Activated CD8-positive, alpha-beta T cell treated with anti-CD3 and anti-CD28 coated beads, Interleukin-2, amount 10 ng/mL, durations not matched to agents 7 days and 5 days (primary cell): ENCODE results near the gene PARD3. TPM values are rescaled to one million over a fixed set of nuclear protein-coding genes. Genes with fewer than 3 reads are reported as not detected.

ENCODE experiments used
- ATAC-seq: fragments of 150-1000 bp; cut with Tn5 transposase; one replicate; pipeline ENCODE4 v1.10.0; 2021; ENCODE audit warnings: moderate library complexity
- CTCF ChIA-PET: fragments of 350-600 bp; sonication (Branson Sonifier 250); formaldehyde crosslinking; loops from one replicate; lab custom pipeline; 2021; ENCODE audit warnings: antibody characterized with exemption; lab: Charles Lee
- POLR2A ChIA-PET: fragments of 350-600 bp; sonication (Branson Sonifier 250); formaldehyde crosslinking; loops from one replicate; lab custom pipeline; 2021; ENCODE audit warnings: antibody characterized with exemption; lab: Charles Lee
- DNase-seq: peaks from one replicate; pipeline ENCODE4 v3.0.0-alpha.2; 2020
- H3K27ac Mint-ChIP-seq: one replicate; pipeline ENCODE4 v1.8.0; 2021; ENCODE audit warnings: mild to moderate bottlenecking, mixed read lengths
- H3K27me3 Mint-ChIP-seq: one replicate; pipeline ENCODE4 v1.8.0; 2021; ENCODE audit warnings: low read depth, mixed read lengths
- H3K36me3 Mint-ChIP-seq: one replicate; pipeline ENCODE4 v1.8.0; 2021; ENCODE audit warnings: low read depth, mixed read lengths
- H3K4me1 Mint-ChIP-seq: one replicate; pipeline ENCODE4 v1.8.0; 2021; ENCODE audit warnings: low read depth, mixed read lengths
- H3K4me3 Mint-ChIP-seq: one replicate; pipeline ENCODE4 v1.8.0; 2021; ENCODE audit warnings: mild to moderate bottlenecking, mixed read lengths
- H3K9me3 Mint-ChIP-seq: one replicate; pipeline ENCODE4 v1.8.0; 2022; ENCODE audit warnings: mixed read lengths; ENCODE audit not compliant: insufficient read depth
- total RNA-seq, 2 experiments: library from RNA; stranded (reverse); gene quantifications; one replicate each; pipeline ENCODE4 v1.2.3, GENCODE V29; 2021

PARD3 gene
- total RNA-seq, 2 experiments from 2014 or later, result 0.63 to 0.68 TPM

DNA sequence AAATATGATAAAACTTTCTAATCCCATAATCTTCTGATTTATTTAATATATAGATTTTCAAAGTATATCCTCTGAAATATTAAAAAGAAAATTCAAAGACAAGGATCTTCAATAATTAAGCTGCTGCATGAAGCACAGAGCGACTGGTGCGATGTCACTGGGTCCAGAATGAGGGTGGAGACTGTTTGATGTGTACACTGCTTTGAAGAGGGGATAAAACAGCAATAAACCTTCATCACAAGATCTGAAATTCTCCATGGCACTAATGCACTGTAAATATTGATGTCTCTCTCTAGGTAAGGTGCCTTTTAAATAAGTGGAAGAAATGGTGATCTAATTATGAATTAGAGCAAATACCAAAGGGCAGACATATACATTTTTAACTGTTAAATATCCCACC, 337.8 kb downstream of the PARD3 start:
- H3K36me3 Mint-ChIP-seq, result no peaks in the 10 kb centered on the region
- H3K4me3 Mint-ChIP-seq, result no peak overlapping the region
- ChIA-PET POLR2A (no interaction called here), CTCF (no interaction called here)
- no peak for DNase-seq
- no peaks in the 10 kb centered on the region for H3K4me1 Mint-ChIP-seq
- no peaks in the 10 kb centered on the region for H3K9me3 Mint-ChIP-seq
- no peak for ATAC-seq
- no peaks in the 10 kb centered on the region for H3K27me3 Mint-ChIP-seq
- no peak overlapping the region for H3K27ac Mint-ChIP-seq

GRCh38 chr10:34476608-34477007, 338.5 kb downstream of the PARD3 start:
- no peak for DNase-seq
- Mint-ChIP-seq H3K36me3 (no peaks in the 10 kb centered on the region), H3K27ac (no peak overlapping the region), H3K9me3 (no peaks in the 10 kb centered on the region), H3K27me3 (no peaks in the 10 kb centered on the region), H3K4me3 (no peak overlapping the region), H3K4me1 (no peaks in the 10 kb centered on the region)
- POLR2A ChIA-PET, result no interaction called here
- CTCF ChIA-PET, result no interaction called here
- ATAC-seq, result no peak

DNA sequence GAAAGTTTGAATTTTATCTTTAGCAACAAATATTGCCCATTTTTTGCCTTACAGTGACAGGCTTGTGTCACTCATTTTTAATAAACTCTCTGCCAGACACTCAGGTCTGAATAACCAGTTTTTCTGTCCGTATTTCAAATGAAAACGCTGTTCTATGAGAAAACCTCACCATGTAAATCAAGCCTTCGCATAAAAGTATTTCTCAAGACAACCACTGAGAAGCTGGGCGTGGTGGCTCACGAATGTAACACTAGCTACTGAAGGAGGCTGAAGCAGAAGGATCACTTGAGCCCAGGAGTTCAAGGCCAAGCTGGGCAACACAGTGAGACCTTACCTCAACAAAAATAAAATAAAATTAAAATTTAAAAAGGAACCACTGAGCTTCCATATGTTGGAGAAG, 339.3 kb downstream of the PARD3 start:
- POLR2A ChIA-PET, result no interaction called here
- H3K4me1 Mint-ChIP-seq, result no peaks in the 10 kb centered on the region
- no peaks in the 10 kb centered on the region for H3K9me3 Mint-ChIP-seq
- H3K27me3 Mint-ChIP-seq, result no peaks in the 10 kb centered on the region
- ATAC-seq, result no peak
- H3K36me3 Mint-ChIP-seq, result no peaks in the 10 kb centered on the region
- no peak for DNase-seq
- CTCF ChIA-PET, result no interaction called here
- H3K4me3 Mint-ChIP-seq, result no peak overlapping the region
- H3K27ac Mint-ChIP-seq, result no peak overlapping the region

DNA sequence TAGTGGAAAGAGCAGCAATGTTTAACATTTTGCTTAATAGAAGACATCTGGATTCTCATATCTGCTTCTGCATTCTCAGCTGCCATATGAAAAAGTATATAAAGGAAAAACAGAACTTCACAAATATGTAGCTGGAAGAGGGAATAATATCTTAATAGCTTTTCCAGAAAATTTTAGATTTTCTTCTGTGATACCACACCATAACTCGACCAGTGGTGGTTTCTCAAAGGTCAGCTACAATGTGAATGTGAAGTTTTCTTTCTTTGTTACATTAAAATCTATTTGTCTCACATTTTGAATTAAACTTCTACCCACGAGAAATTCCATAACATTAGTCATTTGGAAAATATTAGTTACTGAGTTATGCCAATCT, 339.8 kb downstream of the PARD3 start:
- no peak overlapping the region for H3K27ac Mint-ChIP-seq
- POLR2A ChIA-PET, result no interaction called here
- H3K4me1 Mint-ChIP-seq, result no peaks in the 10 kb centered on the region
- no peak overlapping the region for H3K4me3 Mint-ChIP-seq
- ATAC-seq, result no peak
- DNase-seq, result no peak
- H3K27me3 Mint-ChIP-seq, result no peaks in the 10 kb centered on the region
- H3K9me3 Mint-ChIP-seq, result no peaks in the 10 kb centered on the region
- CTCF ChIA-PET, result no interaction called here
- no peaks in the 10 kb centered on the region for H3K36me3 Mint-ChIP-seq

- ChIA-PET POLR2A (no interaction called here), CTCF (no interaction called here)
- no peak overlapping the region for H3K27ac Mint-ChIP-seq
- H3K4me1 Mint-ChIP-seq, result no peaks in the 10 kb centered on the region
- DNase-seq, result no peak
- ATAC-seq, result no peak
- H3K9me3 Mint-ChIP-seq, result no peaks in the 10 kb centered on the region
- H3K36me3 Mint-ChIP-seq, result no peaks in the 10 kb centered on the region
- H3K4me3 Mint-ChIP-seq, result no peak overlapping the region
- no peaks in the 10 kb centered on the region for H3K27me3 Mint-ChIP-seq
Observed at GRCh38 chr10:34474555-34475273, 340.4 kb downstream of the PARD3 start.

- POLR2A ChIA-PET, result no interaction called here
- Mint-ChIP-seq H3K9me3 (no peaks in the 10 kb centered on the region), H3K4me3 (no peak overlapping the region), H3K36me3 (no peaks in the 10 kb centered on the region), H3K27ac (no peak overlapping the region), H3K27me3 (no peaks in the 10 kb centered on the region), H3K4me1 (no peaks in the 10 kb centered on the region)
- ATAC-seq, result no peak
- CTCF ChIA-PET, result no interaction called here
- no peak for DNase-seq
Observed at GRCh38 chr10:34474009-34474376, 341.1 kb downstream of the PARD3 start.

DNA sequence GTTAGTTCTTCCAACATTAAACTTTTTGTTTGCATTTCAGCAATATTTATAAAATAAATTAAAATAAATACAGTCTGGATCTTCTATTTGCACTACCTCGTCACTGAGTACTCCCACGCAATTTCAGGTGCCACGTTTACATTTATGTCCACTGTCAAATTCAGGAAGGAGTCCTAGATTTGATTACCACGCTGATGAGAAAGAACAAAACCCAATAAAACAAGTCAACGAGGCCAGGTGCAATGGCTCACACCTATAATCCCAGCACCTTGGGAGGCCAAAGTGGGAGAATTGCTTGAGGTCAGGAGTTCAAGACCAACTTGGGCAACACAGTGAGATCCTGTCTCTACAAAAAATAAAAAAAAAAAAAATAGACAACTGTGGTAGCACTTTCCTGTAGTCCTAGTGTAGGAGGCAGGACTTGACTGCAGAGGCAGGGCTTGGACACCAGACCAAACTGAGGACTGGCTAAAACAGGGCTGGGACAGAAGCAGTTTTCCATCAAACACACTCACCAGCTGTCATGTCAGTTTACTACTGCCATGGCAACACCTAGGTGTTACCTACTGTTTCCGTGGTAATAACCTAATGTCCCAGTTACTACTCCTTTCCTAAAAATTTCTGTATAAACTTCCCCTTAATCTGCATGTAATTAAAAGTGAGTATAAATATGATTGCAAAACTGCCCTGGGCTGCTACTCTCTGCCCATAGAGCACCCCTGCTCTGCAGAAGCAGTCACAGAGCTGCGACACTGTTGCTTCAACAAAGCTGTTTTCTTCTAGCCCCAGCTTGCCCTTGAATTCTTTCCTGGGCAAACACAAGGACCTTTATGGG, 341.7 kb downstream of the PARD3 start:
- CTCF ChIA-PET, result no interaction called here
- Mint-ChIP-seq H3K27ac (no peak overlapping the region), H3K36me3 (no peaks in the 10 kb centered on the region)

DNA sequence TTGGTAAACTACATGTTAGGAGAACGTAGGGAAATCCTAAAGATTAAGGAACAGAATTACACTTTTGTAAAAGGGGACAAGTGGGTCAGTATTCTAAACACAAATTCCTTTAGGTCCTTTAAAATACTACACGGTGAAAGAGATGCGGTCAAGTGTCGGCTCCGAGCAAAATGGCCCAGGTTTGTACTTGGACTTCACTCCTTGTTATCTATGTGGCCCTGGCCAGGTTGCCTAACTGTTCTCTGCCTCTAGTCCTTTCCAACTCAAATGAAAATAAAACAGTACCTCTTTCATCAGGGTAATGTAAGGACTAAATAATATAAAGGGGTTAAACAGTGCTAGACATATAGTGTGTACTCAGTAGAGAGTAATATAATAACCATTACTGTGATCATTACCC, 344.8 kb downstream of the PARD3 start:
- Mint-ChIP-seq H3K4me3 (no peak overlapping the region), H3K4me1 (no peaks in the 10 kb centered on the region), H3K9me3 (no peaks in the 10 kb centered on the region), H3K27me3 (no peaks in the 10 kb centered on the region), H3K27ac (no peak overlapping the region), H3K36me3 (no peaks in the 10 kb centered on the region)
- CTCF ChIA-PET, result no interaction called here
- DNase-seq (no peak), ATAC-seq (no peak)
- POLR2A ChIA-PET, result no interaction called here

More for the DNA sequence above, 341.7 kb downstream of the PARD3 start:
- no peaks in the 10 kb centered on the region for H3K27me3 Mint-ChIP-seq
- H3K4me1 Mint-ChIP-seq, result no peaks in the 10 kb centered on the region
- POLR2A ChIA-PET, result no interaction called here
- H3K4me3 Mint-ChIP-seq, result no peak overlapping the region
- ATAC-seq (no peak), DNase-seq (no peak)
- no peaks in the 10 kb centered on the region for H3K9me3 Mint-ChIP-seq

- H3K27me3 Mint-ChIP-seq, result no peaks in the 10 kb centered on the region
- H3K9me3 Mint-ChIP-seq, result no peaks in the 10 kb centered on the region
- H3K36me3 Mint-ChIP-seq, result no peaks in the 10 kb centered on the region
- ATAC-seq, result no peak
- no peaks in the 10 kb centered on the region for H3K4me1 Mint-ChIP-seq
- no peak overlapping the region for H3K4me3 Mint-ChIP-seq
- no peak overlapping the region for H3K27ac Mint-ChIP-seq
- no peak for DNase-seq
- POLR2A ChIA-PET, result no interaction called here
- CTCF ChIA-PET, result no interaction called here
Observed at GRCh38 chr10:34469446-34469845, 345.6 kb downstream of the PARD3 start.

GRCh38 chr10:34467902-34468301, 347.2 kb downstream of the PARD3 start:
- POLR2A ChIA-PET, result no interaction called here
- H3K4me1 Mint-ChIP-seq, result no peaks in the 10 kb centered on the region
- H3K27me3 Mint-ChIP-seq, result no peaks in the 10 kb centered on the region
- H3K36me3 Mint-ChIP-seq, result no peaks in the 10 kb centered on the region
- no peak for ATAC-seq
- no peak overlapping the region for H3K27ac Mint-ChIP-seq
- CTCF ChIA-PET, result no interaction called here
- H3K9me3 Mint-ChIP-seq, result no peaks in the 10 kb centered on the region
- H3K4me3 Mint-ChIP-seq, result no peak overlapping the region
- DNase-seq, result no peak

- CTCF ChIA-PET, result no interaction called here
- no peaks in the 10 kb centered on the region for H3K4me1 Mint-ChIP-seq
- POLR2A ChIA-PET, result no interaction called here
- H3K27ac Mint-ChIP-seq, result no peak overlapping the region
- H3K9me3 Mint-ChIP-seq, result no peaks in the 10 kb centered on the region
- H3K4me3 Mint-ChIP-seq, result no peak overlapping the region
- no peaks in the 10 kb centered on the region for H3K27me3 Mint-ChIP-seq
- no peaks in the 10 kb centered on the region for H3K36me3 Mint-ChIP-seq
- DNase-seq, result no peak
- ATAC-seq, result no peak
Observed at GRCh38 chr10:34467364-34467763, 347.7 kb downstream of the PARD3 start.

- ATAC-seq (no peak), DNase-seq (no peak)
- Mint-ChIP-seq H3K9me3 (no peaks in the 10 kb centered on the region), H3K4me1 (no peaks in the 10 kb centered on the region), H3K27ac (no peak overlapping the region), H3K36me3 (no peaks in the 10 kb centered on the region), H3K4me3 (no peak overlapping the region), H3K27me3 (no peaks in the 10 kb centered on the region)
- ChIA-PET POLR2A (no interaction called here), CTCF (no interaction called here)
Observed at GRCh38 chr10:34465678-34466077, 349.4 kb downstream of the PARD3 start.
